ENCODE measurements around the gene KRTAP10-11. TPM values are rescaled to one million over a fixed set of nuclear protein-coding genes. Genes with fewer than 3 reads are reported as not detected.

KRTAP10-11 gene, protein sequence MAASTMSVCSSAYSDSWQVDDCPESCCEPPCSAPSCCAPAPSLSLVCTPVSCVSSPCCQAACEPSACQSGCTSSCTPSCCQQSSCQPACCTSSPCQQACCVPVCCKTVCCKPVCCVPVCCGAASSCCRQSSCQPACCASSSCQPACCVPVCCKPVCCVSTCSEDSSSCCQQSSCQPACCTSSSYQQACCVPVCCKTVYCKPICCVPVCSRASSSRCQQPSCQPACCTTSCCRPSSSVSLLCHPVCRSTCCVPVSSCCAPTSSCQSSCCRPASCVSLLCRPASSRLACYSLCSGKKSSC
- total RNA-seq: not detected in 2 replicates

DNA sequence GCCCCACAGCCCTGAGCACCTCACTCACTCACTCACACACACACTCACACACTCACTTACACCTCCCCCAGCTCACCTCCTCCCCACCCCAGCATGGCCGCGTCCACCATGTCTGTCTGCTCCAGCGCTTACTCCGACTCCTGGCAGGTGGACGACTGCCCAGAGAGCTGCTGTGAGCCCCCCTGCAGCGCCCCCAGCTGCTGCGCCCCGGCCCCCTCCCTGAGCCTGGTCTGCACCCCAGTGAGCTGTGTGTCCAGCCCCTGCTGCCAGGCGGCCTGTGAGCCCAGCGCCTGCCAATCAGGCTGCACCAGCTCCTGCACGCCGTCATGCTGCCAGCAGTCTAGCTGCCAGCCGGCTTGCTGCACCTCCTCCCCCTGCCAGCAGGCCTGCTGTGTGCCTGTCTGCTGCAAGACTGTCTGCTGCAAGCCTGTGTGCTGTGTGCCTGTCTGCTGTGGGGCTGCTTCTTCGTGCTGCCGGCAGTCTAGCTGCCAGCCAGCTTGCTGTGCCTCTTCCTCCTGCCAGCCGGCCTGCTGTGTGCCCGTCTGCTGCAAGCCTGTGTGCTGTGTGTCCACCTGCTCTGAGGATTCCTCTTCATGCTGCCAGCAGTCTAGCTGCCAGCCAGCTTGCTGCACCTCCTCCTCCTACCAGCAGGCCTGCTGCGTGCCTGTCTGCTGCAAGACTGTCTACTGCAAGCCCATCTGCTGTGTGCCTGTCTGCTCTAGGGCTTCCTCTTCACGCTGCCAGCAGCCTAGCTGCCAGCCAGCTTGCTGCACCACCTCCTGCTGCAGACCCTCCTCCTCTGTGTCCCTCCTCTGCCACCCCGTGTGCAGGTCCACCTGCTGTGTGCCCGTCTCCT lies at the start of gene KRTAP10-11:
TSS of gene KRTAP10-11 (plus strand) at position 49 of the 856 bp plus-strand sequence. CDS start at position 94, 45 bp downstream.

DNA sequence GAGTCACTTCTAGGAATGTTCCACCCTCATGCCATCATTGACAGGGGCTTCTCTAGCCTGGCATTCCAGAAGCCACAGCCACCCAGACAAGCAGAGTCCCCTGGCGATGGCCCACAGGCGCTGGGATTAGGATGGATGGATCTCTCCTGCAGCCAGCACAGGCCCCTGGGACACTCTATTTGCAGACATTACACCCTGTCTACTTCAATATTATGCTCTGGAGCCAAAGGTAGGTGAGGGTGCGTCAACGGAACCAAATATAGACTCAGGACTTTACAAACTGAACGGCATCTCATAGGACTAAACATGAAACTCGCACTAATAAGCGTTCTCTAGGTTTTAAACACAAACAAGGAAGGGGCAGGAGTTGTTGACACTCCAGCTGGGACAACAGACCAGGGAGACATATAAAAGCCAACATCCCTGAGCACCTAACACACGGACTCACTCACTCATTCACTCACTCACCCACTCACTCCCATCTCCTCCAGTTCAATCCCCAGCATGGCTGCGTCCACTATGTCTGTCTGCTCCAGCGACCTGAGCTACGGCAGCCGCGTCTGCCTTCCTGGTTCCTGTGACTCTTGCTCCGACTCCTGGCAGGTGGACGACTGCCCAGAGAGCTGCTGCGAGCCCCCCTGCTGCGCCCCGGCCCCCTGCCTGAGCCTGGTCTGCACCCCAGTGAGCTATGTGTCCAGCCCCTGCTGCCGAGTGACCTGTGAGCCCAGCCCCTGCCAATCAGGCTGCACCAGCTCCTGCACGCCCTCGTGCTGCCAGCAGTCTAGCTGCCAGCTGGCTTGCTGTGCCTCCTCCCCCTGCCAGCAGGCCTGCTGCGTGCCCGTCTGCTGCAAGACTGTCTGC lies 45.9 kb upstream of the KRTAP10-11 start, which contains the start of gene KRTAP10-7:
TSS of gene KRTAP10-7 (plus strand) at position 480 of the 861 bp plus-strand sequence. CDS start at position 505, 25 bp downstream.

DNA sequence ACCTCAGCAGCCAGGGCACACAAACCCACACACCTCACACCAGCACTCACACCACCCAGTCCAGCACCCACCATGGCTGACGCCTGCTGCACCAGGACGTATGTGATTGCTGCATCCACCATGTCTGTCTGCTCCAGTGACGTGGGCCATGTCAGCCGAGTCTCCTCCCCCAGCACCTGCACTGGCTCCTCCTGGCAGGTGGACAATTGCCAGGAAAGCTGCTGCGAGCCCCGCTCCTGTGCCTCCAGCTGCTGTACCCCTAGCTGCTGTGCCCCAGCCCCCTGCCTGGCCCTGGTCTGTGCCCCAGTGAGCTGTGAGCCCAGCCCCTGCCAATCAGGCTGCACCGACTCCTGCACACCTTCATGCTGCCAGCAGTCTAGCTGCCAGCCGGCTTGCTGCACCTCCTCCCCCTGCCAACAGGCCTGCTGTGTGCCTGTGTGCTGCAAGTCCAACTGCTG lies 34.2 kb upstream of the KRTAP10-11 start, which contains the start of gene KRTAP10-8:
TSS of gene KRTAP10-8 (plus strand) at position 51 of the 458 bp plus-strand sequence. CDS start at position 73, 22 bp downstream.

DNA sequence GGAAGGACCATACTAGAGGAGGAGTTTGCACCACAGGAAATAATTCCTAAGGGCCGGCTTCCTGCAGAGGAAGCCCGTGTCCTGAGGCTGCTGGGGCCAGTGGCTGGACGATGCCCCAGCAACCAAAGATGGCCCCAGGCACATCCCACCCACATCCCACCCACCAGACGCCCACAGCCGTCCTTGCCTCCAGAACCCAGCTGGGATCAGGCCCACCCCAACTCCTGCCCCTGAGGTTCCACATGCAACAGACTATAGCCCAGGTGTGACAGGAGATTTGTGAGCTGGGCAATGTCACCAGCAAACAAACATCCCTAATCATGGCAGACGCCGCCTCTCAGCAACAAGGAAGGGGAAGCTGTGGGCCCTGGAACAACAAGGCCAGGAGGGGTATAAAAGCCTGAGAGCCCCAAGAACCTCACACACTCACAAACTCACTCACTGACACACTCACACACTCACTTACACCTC lies 19.5 kb upstream of the KRTAP10-11 start, which contains the start of gene KRTAP10-9:
TSS of gene KRTAP10-9 (plus strand) at position 421 of the 471 bp plus-strand sequence. CDS start 79 bp downstream, outside the sequence.

GRCh38 chr21:44637018-44637850 lies 9.0 kb upstream of the KRTAP10-11 start, which contains the start of gene KRTAP10-10:
KRTAP10-10 (plus strand) TSS chr21:44637356; CDS start chr21:44637418, 62 bp downstream.

GRCh38 chr21:44654576-44655175 lies 8.5 kb downstream of the KRTAP10-11 start, which contains the start of gene KRTAP12-4:
KRTAP12-4 (minus strand) TSS chr21:44654659; CDS start chr21:44654614, 45 bp downstream.

DNA sequence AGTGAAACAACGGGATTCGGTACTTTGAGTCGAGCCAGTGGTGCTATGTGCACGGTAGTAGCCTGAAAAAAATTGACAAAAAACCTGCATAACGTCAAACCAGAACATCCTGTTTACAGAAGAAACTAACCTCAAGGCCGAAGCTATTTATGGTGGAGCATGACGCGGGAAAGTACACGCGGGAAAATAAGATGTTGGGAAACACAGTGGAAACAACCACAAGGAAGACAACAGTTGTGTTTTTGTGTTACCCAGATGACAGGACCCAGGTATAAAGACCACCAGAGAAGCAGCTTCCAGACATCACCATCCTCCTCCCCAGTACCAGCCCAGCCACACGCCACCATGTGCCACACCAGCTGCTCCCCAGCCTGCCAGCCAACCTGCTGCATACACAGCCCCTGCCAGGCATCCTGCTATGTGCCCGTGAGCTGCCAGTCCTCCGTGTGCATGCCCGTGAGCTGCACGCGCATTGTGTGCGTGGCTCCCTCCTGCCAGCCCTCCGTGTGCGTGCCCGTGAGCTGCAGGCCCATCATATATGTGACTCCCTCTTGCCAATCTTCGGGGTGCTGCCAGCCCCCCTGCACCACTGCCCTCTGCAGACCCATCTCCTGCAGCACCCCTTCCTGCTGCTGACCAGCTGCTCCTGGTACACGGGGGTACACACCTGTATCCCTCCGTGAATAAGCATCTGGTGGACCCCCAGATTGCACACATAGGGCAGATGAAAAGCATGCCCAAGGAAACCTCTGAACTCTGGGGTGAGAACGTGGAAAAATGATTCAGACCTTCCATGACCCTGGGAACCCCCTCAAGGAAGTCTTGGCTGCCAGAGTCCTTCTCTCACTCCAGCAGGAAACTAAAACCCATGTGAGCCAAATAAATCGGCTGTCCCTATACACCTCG lies 11.7 kb downstream of the KRTAP10-11 start, which contains the start of gene KRTAP12-3:
TSS of gene KRTAP12-3 (plus strand) at position 298 of the 906 bp plus-strand sequence. CDS start at position 346, 48 bp downstream.

GRCh38 chr21:44666401-44667320 lies 20.4 kb downstream of the KRTAP10-11 start, which contains the start of gene KRTAP12-2:
KRTAP12-2 (minus strand) TSS chr21:44666927; CDS start chr21:44666886, 41 bp downstream.

GRCh38 chr21:44681861-44682579 lies 35.8 kb downstream of the KRTAP10-11 start, which contains the start of gene KRTAP12-1:
KRTAP12-1 (minus strand) TSS chr21:44682163; CDS start chr21:44682123, 40 bp downstream.

Other genes with a start within 250 kb of the KRTAP10-11 start
- gene LRRC3, start 190.9 kb upstream of the KRTAP10-11 start, total RNA-seq: 3.0 and 3.5 TPM in 2 replicates
- not detected in 2 replicates for gene KRTAP10-1, start 106.2 kb upstream of the KRTAP10-11 start, total RNA-seq
- not detected in 2 replicates for gene KRTAP10-2, start 94.9 kb upstream of the KRTAP10-11 start, total RNA-seq
- gene KRTAP10-3, start 87.6 kb upstream of the KRTAP10-11 start, total RNA-seq: not detected in 2 replicates
- gene KRTAP10-4, start 72.7 kb upstream of the KRTAP10-11 start, total RNA-seq: not detected in 2 replicates
- gene KRTAP10-5, start 65.8 kb upstream of the KRTAP10-11 start, total RNA-seq: not detected in 2 replicates
- gene KRTAP10-6, start 53.9 kb upstream of the KRTAP10-11 start, total RNA-seq: not detected in 2 replicates
- gene KRTAP10-7, start 45.8 kb upstream of the KRTAP10-11 start, total RNA-seq: not detected in 2 replicates
- gene KRTAP10-8, start 34.3 kb upstream of the KRTAP10-11 start, total RNA-seq: not detected in 2 replicates
- not detected in 2 replicates for gene KRTAP10-9, start 19.3 kb upstream of the KRTAP10-11 start, total RNA-seq
- not detected in 2 replicates for gene KRTAP10-10, start 9.1 kb upstream of the KRTAP10-11 start, total RNA-seq
- gene KRTAP12-4, start 8.2 kb downstream of the KRTAP10-11 start, total RNA-seq: not detected in 2 replicates
- not detected in 2 replicates for gene KRTAP12-3, start 11.5 kb downstream of the KRTAP10-11 start, total RNA-seq
- not detected in 2 replicates for gene KRTAP12-2, start 20.5 kb downstream of the KRTAP10-11 start, total RNA-seq
- gene KRTAP12-1, start 35.7 kb downstream of the KRTAP10-11 start, total RNA-seq: not detected in 2 replicates
- gene KRTAP10-12, start 50.8 kb downstream of the KRTAP10-11 start, total RNA-seq: not detected in 2 replicates
- gene TSPEAR, start 65.2 kb downstream of the KRTAP10-11 start, total RNA-seq: not detected in 2 replicates
- 35.5 and 37.3 TPM in 2 replicates for gene UBE2G2, start 155.4 kb downstream of the KRTAP10-11 start, total RNA-seq
- 54.7 and 66.2 TPM in 2 replicates for gene SUMO3, start 171.6 kb downstream of the KRTAP10-11 start, total RNA-seq
- gene PTTG1IP, start 227.3 kb downstream of the KRTAP10-11 start, total RNA-seq: 276 and 321 TPM in 2 replicates